PC-3 (cell line): Measurements from ENCODE around the gene CYP2A7.

Experiments
- EZH2 ChIP-seq: fragments of 300-600 bp; sonication (generic); IDR thresholded peaks from one replicate; pipeline ENCODE4 v1.6.1; 2017; ENCODE audit warnings: antibody characterized with exemption, mild to moderate bottlenecking, low read length; ENCODE audit not compliant: unreplicated experiment
- TF ChIP-seq, protein P1 (sequence below): fragments of 300-600 bp; sonication (generic); conservative IDR thresholded peaks from 2 replicates; pipeline ENCODE4 v1.5.1; 2017; ENCODE audit warnings: antibody characterized with exemption, low read depth, mild to moderate bottlenecking, low read length

DNA sequence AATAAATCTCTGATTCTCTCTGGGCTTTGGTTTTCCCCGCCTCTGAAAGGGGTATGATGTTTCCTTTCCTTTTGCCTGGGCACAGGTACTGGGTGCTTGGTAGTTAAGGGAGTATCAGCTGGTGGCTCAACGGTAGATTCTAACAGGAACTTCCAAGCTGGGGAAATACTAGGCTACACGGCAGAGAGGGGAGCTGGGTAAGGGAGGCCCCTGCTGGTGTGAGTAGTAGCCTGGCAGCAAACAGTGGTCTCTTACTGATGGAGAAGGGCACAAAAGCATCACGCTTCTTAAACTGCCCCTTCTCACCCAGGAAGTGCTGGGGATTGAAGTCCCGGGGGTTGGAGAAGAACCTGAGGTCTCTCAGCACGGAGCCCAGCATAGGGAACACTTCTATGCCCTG is 26.9 kb upstream of the CYP2A7 start:
- TF ChIP-seq, protein P1, sequence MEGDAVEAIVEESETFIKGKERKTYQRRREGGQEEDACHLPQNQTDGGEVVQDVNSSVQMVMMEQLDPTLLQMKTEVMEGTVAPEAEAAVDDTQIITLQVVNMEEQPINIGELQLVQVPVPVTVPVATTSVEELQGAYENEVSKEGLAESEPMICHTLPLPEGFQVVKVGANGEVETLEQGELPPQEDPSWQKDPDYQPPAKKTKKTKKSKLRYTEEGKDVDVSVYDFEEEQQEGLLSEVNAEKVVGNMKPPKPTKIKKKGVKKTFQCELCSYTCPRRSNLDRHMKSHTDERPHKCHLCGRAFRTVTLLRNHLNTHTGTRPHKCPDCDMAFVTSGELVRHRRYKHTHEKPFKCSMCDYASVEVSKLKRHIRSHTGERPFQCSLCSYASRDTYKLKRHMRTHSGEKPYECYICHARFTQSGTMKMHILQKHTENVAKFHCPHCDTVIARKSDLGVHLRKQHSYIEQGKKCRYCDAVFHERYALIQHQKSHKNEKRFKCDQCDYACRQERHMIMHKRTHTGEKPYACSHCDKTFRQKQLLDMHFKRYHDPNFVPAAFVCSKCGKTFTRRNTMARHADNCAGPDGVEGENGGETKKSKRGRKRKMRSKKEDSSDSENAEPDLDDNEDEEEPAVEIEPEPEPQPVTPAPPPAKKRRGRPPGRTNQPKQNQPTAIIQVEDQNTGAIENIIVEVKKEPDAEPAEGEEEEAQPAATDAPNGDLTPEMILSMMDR, result peak; percentile 66
- TF ChIP-seq EZH2, result no peak
